Epithelial cell of esophagus (primary cell): ENCODE results near the gene CRAT.
"Not testable (repeated sequence)": the region's sequence is repeated elsewhere in the genome, so short reads cannot be mapped to it uniquely, and the experiment has no call there.

ENCODE experiments used
- DNase-seq: peaks from one replicate; pipeline ENCODE4 v3.0.0; 2010; ENCODE audit warnings: low read depth
- H3K4me3 ChIP-seq: 2 replicates; pipeline ENCODE4 v1.5.1; 2011; ENCODE audit warnings: mild to moderate bottlenecking, low read length, control low read depth
- CTCF ChIP-seq: IDR thresholded peaks from 2 replicates; pipeline ENCODE4 v1.5.1; 2011; ENCODE audit warnings: low read depth, mild to moderate bottlenecking, low read length, control low read depth, inconsistent platforms; ENCODE audit not compliant: insufficient read depth; ENCODE audit errors: missing control alignments

CRAT gene

GRCh38 chr9:129128689-129129088, 18.1 kb upstream of the CRAT start:
- no peak overlapping the region for H3K4me3 ChIP-seq
- no peak for TF ChIP-seq CTCF
- no peak for DNase-seq

- no peak for TF ChIP-seq CTCF
Observed at GRCh38 chr9:129126749-129127618, 16.4 kb upstream of the CRAT start.

GRCh38 chr9:129125478-129125877, 14.9 kb upstream of the CRAT start:
- no peak for TF ChIP-seq CTCF
- DNase-seq, result peak; percentile 94
- H3K4me3 ChIP-seq, result no peak overlapping the region

More at GRCh38 chr9:129126749-129127618, 16.4 kb upstream of the CRAT start:
- no peak overlapping the region for H3K4me3 ChIP-seq
- DNase-seq, result no peak

GRCh38 chr9:129124506-129125069, 14.0 kb upstream of the CRAT start:
- DNase-seq, result no peak
- H3K4me3 ChIP-seq, result no peak overlapping the region
- TF ChIP-seq CTCF, result no peak

- not testable (repeated sequence) for DNase-seq, H3K4me3 ChIP-seq
Observed at GRCh38 chr9:129122976-129123375, 12.4 kb upstream of the CRAT start.

GRCh38 chr9:129122133-129122532, 11.5 kb upstream of the CRAT start:
- no peak for TF ChIP-seq CTCF
- no peak overlapping the region for H3K4me3 ChIP-seq
- DNase-seq, result no peak

- no peak overlapping the region for H3K4me3 ChIP-seq
- no peak for DNase-seq
- no peak for TF ChIP-seq CTCF
Observed at GRCh38 chr9:129121483-129121882, 10.9 kb upstream of the CRAT start.
